GM19324 (cell line): ENCODE results near the gene SACS.
A peak's percentile ranks its signal among the peaks of the same experiment; 100 is the strongest.

Source experiments
- ATAC-seq: cut with Tn5 transposase; IDR thresholded peaks from one replicate; pipeline ENCODE4 v1.9.1; 2021; ENCODE audit warnings: mild to moderate bottlenecking, moderate library complexity; ENCODE audit not compliant: unreplicated experiment, low FRiP score

Gene SACS

DNA sequence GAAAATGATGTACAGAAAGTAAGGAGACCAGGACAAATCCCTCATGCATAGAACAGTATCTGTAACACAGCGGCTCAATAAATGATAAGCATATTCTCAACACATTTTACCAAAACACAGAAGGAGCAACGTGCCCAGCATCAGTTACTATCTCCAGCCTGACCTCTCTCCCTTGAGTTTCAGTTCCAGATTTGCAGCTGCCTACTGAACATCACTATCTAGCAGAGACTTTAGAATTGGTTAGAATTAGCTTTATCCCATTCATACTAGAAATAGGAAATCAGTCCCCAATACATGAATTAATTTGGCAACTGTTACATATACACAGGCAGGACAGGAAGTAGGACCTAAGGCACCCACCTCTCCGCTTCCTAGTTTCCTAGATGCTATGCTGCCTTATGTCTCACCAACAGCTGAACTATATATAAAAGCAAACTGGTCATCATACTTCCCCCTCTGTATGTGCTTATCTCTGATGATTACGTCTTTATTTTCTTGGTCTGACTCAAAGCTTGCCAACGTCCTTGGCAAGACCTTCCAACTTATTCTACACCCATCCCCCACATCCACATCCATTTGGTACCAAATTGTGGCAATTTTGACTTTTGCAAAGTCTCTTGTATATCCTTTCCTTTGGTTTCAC is 61.1 kb downstream of the SACS start:
- no peak for ATAC-seq

DNA sequence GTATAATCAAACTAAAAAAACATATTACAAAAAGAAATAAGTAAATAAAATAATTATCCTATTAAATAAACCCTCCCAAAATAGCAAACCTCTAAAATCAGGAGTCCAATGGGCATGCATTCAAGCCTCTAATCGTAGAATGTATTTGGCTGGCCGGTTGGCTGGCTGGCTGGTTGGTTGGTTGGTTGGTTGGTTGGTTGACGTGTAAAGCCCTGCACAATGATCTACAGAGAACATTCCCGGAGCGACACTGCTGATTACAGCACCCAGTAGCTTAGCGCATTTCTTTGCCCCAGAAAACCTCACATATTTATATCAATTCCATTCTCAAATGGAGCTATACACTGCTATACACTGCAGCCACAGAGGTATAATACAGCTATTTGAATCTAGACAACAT is 65.6 kb downstream of the SACS start:
- ATAC-seq, result no peak

DNA sequence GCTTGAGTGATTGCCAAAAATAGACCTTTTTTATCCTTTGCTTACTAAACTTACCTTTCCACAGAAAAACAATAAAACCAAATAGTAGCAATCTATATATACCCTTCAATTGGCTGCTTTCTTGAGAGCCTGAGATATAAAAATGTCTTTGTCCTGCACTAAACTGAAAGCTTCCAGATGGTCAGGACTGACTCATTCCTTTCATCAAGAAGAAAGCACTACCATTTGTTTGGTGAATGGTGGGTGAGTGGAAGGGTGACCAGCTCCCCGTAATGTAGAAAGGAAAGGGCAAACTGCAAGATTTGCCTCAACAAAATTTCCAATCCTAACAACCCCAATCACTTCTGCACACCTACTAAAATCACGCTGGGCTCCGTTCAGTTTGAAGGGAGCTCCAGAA is 67.8 kb downstream of the SACS start:
- no peak for ATAC-seq

DNA sequence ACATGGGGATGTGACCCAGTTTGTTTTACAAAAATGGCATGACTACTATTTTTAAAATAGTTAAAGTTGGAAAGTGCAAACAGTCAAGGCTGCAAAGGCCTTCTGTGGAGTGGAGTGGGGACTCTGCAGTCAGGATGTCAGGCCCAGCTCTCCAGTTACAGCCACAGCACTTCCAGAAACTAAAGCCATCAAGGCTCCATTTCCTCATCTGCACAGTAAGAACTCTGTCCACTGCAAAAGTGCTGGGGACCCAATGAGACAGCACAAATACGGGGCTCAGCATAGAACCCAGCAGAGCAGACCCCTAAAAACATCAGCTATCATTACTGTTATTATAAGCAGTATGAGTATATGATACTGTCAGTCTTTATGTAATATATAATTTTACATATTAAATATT is 73.6 kb downstream of the SACS start:
- ATAC-seq, result no peak

DNA sequence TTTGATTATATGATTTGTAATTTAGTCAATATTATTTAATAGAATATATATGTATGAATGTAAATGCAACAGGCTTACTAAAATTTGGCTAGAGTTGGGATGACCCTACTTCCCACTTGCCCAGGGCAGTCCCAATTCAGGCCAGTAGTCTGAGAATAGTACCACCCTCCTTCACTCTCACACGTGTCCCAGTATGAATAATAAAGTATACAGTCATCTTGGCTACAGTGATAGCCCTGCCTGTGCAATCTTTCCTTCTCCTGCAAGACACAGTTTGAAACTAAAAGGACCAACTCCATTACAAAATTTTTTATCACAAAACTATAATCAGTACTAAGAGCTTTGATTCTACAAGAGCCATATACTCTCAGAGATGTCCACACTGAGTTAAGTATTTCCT is 76.2 kb downstream of the SACS start:
- ATAC-seq, result no peak

DNA sequence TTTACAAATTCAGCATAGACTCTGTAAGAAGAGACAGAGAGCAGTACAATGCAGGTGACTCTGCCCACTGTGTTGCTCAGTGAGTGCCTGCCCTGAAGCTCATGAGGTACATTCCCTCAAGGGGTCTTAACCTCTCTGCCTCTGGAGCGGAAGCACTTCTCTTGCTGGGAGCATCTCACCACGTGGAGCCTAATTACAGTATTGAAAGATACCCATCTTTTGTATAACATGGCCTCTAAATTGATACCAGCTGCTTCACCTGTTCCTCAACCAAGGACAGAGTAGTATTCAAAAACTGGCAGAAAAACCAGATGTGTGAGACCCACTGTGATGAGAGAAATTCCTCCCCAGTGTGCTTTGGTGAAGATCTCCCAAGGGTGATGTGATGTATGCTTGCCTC is 77.1 kb downstream of the SACS start:
- no peak for ATAC-seq

DNA sequence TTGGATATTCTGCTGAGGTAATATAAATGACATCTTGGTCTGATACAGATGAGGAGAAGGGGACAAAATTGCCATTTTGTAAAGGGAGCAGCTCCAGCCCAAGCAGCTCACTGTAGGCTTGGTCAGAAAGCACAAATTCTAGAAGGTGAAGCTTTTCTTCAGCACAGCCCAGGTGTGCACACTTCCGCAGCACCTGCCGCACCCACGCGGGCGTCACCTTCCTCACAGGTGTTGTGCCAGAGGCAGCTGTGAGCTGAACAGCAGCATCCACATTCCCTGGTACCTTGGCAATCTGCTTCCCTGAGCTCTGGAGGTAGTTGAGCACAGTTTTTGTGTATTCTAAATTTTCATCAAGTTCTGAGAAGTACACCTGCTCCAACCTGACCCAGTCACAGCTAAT is 79.0 kb downstream of the SACS start:
- no peak for ATAC-seq

DNA sequence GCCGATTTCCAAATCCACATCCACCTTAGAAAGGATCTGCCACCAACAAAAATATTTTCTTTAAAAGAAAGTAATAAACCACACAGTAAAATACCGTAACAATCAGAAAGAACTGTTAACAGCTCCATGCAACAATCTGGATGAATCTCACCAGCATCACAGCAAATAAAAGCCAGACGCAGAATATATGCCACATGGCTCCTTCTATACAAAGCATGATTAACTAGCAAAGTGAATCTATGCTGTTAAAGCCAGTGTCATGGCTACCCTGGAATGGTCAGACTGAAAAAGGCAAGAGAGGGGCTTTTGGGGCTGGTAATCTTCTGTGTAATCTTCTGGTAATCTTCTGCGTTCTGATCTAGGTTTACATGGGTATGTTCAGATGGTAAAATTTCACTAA is 81.3 kb downstream of the SACS start:
- no peak for ATAC-seq

DNA sequence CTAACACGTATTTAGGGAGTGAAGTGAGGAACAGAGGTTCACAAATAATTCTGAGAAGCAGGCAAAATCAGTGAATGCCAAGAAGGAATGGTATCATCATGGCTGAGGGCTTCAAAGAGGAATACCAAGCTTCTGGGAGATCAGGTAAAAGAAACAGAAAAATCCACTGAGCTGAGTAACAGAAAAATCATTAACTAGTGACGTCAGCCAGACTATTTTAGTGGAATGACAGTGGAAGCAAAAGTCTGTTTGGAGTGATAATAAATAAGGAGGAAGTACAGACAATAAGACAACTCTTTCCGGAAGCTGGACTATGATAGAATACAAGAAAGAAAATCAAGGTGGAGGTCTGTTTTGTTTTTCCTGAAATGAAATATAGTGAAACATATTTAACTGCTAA is 83.5 kb downstream of the SACS start:
- ATAC-seq, result no peak

DNA sequence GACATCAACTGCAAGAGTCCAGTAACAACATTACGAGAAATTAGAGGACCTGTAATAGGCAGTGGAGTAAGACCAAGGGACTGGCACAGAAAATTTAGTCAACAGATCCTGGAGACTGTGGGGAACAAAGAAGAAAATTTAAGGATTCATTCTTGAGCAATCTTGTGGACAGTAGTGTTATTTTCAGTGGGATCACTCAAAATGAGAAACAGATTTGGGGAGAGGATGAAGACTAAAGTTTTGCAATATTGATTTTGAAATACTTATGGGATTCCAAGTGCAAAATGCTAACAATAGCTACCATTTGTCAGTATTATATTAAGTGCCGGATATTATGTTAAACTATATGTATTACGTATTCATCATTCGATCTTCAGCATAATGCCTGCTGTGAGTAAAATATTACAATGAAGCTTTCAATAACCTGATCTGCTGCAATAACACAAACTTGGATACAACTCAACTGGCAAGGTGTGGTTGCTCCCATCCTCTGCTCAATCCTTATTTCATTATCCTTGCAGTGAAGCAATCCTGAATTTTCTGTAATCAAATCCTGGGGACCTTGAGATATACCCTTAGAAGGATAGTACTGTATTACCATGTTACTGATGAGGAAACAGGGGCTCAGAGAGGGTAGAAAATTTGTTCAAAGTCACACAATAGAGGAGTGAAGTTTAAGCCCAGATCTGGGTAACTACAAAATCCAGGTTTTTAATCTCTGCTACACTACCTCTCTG is 84.2 kb downstream of the SACS start:
- no peak for ATAC-seq

DNA sequence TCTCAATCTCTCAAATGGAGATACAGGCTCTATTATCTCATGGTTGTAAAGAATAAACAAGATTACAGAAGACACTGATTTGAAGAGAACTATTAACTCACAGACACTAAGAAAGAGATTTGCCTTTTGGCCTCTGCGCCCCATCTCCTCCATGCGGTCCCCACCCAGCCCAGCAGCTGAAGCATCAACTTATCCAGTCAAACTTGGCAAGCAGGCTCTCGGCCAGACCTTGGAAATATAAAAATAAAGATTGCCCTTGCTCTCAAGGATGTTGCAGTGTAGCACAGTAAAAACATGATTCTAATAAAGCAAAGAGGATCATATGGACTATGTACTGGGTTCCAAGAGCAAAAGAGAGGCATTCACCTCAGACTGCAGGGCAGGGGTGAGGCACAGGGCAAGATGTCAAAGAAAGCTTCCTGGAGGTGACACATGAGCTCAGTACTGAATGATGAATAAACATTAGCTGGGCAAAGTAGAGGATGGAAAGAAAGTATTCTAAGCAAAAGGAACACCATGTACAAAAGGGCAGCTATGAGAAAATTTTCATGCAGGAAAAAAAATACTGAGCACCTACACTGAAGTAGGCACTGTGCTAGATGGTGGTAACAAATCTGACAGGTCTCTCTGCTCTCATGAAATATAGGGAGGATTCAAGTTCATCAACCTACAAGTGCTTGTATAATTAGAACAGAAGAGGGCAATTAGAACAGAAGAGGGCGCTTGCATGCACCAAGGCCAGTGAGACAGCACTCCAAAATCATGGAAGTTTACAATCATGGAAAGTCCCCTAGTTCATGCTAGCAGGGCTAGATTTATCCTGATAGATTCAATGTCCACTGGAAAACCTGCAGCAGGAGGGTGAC is 85.0 kb downstream of the SACS start:
- no peak for ATAC-seq

DNA sequence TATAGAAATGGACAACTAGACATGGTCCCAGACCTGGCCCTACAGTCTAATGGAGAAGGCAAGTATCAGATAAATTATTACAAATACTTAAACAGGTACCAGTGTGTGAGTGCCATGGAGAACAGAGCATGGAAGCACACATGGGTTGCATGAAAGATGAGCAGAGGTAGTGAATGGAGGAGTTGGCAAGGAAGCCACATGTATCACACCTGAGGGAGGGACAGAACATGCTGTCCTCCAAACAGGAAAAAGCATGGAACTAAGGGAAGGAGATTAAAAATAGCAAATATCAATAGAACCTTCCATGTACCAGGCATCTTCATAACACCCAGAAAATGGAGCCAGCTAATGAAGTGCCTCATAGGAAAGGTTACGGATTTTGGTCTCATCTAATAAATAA is 85.9 kb downstream of the SACS start:
- ATAC-seq, result no peak

DNA sequence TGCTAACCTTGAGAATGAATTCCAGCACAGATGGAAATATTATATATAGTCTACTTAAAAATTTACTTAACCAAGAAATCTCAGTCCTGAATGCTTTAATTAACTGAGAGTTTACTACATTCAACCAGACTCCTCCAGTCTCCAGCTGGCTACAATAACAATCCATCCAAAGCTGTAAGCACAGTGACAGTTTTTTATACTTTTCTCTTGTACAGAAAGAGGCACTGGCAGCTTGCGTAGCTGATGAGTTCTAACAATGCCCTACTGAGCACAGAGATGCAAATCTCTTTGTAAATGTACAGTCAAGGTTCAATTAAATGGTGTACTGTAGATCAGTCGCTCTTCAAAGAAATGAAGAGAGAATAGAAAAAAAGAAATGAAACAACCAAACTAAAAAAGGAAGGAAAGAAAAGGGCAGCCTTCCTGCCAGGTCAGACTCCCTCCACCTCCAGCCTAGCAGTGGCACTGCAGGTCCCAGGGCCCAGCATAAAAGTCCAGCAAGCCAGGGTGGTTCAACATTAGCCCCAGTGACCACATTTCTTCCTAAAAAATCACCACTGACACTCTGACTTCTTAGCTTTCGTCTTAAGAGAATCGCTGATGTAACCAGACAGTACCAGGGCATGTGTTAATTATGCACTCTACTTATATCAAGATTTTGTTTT is 88.4 kb downstream of the SACS start:
- no peak for ATAC-seq

DNA sequence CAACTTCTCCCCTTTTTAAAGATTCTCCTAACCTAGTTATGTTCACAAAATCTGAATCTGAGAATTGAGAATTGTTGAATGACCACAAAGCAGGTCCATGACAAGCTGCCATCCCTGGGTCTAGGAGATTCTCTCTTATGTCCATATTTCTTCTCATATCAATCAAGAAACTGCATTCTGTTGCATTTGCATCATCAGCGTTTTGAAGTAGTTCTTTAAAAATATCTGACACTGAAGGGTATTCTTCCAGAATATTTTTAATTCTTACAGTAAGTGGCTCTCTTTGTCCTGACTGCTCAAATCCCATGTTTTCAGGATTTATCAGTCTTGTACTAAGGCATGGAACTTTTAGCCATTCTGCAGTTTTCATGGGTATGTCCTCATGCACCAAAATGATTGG is 94.3 kb downstream of the SACS start:
- ATAC-seq, result no peak

DNA sequence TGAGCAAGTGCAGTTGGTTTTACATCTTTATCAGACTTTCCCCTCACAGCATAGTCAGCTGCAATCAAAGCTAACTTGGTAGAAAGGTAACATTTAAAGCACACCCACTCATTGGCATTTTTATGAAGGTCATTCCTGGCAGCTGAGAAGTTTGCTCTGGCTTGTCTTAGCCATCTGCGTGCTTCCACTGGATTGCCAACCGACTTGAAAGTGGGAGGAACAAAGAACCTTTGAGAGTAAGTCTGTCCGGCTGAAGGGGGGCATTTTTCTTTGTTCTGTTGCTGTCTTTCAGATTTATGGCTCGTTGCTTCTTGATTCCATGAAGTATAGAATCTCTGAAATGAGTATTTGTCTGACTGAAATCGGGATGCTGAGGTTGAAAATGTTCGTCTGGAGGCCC is 103.1 kb downstream of the SACS start:
- no peak for ATAC-seq

DNA sequence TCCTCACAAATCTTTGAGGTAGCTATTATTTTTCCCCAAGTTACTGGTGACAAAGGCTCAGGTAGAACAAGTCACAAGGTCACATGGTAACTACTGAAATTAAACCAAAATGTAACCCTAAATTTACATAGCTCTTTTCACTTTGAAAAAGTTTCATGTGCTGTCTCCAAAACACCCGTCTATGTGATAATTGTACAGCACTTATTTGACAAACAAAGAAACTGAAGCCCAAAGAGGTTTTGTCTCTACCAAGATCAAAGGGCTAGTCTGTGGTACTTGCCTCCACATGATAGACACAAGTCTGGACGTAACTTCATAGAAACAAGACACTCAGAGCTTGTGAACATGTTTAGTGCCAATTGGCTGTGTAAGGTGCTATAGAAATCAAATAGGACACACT is 108.3 kb downstream of the SACS start:
- ATAC-seq, result peak; percentile 28

DNA sequence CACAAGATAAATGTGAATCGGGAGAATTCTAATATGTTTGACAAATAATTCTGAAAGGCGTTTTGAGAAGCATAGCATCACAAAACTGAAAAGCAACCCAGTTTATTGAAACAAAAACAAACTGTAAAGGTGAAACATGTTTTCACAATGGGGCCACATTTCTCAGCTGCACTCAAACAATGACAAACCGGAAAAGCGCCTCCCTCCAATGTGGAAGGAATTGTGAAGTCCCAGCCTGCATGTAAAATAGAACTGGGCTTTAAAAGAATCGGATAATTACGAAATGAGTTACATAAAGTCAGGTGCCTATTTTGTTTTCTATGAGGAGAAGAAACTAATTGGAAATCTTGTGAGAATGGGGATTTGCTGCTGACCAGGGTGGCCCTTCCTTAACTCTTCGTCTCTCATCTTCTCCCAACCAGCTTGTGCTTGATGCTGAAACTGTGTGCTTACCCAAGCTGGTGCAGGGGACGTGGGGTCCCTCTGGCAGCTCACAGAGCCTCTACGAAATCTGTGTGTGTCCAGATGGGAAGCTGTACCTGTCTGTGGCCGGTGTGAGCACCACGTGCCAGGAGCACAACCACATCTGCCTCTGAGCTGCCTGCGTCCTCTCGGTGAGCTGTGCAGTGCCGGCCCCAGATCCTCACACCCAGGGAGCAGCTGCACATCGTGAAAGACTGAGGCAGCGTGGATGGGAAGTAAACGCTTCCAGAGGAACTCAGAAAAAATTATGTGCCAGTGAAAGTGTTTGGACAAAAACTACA is 109.4 kb downstream of the SACS start:
- no peak for ATAC-seq

DNA sequence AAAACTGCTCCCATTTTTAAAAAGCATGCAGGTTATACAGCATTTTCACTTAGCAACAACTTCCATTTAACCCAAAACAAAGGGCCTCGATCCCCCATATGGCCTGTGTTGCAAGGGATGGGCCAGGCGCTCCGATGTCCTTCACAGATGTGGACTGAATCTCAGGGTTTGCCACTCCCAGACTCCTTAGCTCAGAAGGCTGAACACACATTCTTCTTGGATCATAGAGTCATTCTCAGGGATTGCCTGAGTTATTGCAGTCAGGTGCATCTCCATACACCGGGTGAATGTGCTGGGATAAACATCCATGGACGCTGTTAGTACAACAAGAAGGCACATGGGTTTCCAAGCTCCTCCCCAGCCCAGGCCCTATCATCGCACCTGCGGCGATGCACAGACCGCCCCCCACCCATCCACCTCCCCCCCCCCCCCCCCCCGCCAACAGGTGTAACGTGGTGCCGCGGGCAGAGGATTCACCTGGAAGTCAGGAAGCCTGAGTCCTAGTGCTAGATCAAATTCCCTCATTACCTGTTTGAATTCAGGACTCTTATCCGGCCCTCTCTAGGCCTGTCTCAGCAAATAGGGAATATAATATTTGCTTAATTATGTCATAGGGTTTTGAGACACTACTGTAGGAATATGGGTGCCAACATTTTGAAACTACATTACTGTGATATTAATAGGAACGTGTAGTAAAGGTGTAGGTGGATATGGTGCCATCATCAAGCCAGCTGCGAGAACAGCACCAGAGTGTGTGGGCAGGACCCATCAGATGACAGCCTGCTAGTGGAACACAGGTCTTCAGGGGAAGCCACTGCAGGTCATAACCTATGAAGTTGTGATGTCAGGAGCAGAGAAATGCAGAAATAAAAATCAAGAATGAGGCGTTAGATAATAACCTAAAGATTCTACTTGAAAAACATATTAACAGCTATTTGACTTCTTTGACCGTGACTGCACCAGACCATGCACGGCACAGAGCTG is 110.9 kb downstream of the SACS start:
- ATAC-seq, result no peak
